Esophagus mucosa (tissue), 1 donor: ENCODE measurements around the gene ANAPC5. TPM values are rescaled to one million over a fixed set of nuclear protein-coding genes. Genes with fewer than 3 reads are reported as not detected.
"Not testable (repeated sequence)": the region's sequence is repeated elsewhere in the genome, so short reads cannot be mapped to it uniquely, and the experiment has no call there.

Source experiments
- ATAC-seq: fragments of 200-7000 bp; cut with Tn5 transposase; one replicate; pipeline ENCODE4 v1.9.1; 2020
- total RNA-seq: library from RNA; stranded (reverse); gene quantifications from one replicate; pipeline ENCODE4 v1.2.4, GENCODE V29; 2023
- donor health status: DM: yes; HTN: yes; CAD: no.

The ANAPC5 gene, protein sequence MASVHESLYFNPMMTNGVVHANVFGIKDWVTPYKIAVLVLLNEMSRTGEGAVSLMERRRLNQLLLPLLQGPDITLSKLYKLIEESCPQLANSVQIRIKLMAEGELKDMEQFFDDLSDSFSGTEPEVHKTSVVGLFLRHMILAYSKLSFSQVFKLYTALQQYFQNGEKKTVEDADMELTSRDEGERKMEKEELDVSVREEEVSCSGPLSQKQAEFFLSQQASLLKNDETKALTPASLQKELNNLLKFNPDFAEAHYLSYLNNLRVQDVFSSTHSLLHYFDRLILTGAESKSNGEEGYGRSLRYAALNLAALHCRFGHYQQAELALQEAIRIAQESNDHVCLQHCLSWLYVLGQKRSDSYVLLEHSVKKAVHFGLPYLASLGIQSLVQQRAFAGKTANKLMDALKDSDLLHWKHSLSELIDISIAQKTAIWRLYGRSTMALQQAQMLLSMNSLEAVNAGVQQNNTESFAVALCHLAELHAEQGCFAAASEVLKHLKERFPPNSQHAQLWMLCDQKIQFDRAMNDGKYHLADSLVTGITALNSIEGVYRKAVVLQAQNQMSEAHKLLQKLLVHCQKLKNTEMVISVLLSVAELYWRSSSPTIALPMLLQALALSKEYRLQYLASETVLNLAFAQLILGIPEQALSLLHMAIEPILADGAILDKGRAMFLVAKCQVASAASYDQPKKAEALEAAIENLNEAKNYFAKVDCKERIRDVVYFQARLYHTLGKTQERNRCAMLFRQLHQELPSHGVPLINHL
- 68.2 TPM for total RNA-seq

DNA sequence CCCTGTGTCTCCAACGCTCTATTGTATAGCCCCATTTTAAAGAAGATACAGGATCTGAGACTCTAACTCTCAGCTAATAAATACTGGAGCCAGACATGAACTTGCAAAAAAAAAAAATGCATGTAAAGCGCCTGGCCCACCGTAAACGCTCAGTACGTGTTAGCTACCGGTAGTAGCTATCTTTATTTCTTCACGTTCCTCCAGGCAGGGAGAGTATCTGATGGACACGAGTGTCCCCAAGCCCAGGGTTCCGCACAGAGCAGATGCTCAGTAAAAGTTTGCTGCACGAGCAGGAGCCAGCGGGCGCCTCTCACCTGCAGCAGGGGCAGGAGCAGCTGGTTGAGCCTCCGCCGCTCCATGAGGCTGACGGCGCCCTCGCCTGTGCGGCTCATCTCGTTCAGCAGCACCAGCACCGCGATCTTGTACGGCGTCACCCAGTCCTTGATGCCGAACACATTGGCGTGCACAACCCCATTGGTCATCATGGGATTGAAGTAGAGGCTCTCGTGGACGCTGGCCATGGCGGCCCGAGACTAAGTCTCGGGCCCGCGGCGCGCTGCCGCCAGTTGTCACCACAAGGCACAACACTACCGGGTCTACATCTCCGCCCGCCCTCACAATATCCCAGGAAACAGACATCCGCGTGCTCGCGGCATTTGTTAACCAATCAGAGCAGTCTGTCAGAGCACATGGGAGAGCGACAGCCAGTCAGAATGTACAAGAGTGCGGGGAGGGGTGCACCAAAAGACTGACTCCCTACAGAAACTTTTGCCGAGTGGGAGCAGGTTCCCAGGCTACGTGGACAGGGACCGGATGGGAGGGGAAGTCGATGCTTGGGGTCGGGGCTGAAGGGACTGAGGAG lies at the start of gene ANAPC5:
ANAPC5 (minus strand) TSS at position 592 of the 862 bp plus-strand sequence; CDS start at position 521, 71 bp downstream.
- ATAC-seq, result peak; percentile 100

GRCh38 chr12:121400332-121401139 lies 48.3 kb upstream of the ANAPC5 start:
- ATAC-seq, result peak; percentile 59

- peak; percentile 99 for ATAC-seq
Observed at GRCh38 chr12:121399391-121400331, 47.5 kb upstream of the ANAPC5 start, which contains the start of gene RNF34. Gene RNF34, plus strand, starts transcription at chr12:121400118. Its CDS starts 95 bp downstream, at chr12:121400213.

DNA sequence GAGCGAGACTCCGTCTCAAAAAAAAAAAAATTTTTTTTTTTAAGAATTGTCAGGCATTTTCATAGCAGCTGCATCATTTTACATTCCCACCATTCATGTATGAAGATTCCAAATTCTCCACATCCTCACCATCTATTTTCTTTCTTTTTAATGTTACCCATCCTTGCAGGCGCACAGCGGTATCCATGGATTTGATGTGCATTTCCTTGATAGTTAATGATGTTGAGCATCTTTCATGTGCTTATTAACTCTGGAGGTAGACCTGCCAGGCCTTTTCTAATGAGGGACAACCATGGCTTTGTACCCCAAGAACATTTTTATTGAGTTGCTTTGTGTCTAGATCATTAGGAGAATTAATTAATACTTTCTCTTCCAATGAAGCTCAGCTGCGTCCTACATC lies 46.1 kb upstream of the ANAPC5 start:
- no peak for ATAC-seq

DNA sequence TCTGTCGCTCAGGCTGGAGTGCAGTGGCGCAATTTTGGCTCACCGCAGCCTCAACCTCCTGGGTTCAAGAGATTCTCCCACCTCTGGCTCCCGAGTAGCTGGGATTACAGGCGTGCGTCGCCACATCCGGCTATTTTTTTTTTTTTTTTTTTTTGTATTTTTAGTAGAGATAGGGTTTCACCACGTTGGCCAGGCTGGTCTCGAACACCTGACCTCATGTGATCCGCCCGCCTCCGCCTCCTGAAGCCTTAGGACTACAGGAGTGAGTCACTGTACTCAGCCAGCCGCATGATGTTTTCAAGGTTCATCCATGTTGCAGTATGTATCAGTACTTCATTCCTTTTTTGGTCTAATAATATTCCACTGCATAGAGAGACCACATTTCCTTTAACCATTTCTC lies 45.3 kb upstream of the ANAPC5 start:
- ATAC-seq, result no peak

- no peak for ATAC-seq
Observed at GRCh38 chr12:121392325-121392716, 40.1 kb upstream of the ANAPC5 start.

DNA sequence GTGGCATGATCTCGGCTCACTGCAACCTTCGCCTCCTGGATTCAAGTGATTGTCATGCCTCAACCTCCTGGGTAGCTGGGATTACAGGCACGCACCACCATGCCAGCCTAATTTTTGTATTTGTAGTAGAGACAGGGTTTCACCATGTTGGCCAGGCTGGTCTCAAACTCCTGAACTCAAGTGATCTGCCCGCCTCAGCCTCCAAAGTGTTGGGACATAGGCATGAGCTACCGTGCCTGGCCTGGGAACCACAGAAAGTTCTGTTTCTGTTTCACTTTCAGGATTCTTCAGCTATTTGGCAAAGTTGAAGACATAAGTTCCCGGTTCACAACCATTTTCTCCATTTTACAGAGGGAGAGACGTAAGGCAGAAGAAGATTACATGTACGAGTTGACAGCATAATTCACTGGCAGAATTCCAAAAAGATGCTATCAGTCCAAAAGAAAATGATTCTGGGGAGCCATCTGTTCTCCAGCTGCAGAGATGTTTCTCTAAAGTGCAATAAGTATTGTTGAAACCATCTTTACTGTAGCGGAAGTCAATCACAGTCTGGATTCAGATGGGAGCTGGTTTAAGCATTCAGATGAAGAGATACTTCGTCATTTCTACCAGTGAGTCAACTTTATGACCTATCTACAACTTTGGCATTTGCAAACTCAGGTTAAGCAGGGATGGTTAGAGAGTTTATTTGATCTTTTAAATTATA lies 39.6 kb upstream of the ANAPC5 start:
- no peak for ATAC-seq

GRCh38 chr12:121390856-121391255 lies 38.6 kb upstream of the ANAPC5 start:
- peak; percentile 81 for ATAC-seq

DNA sequence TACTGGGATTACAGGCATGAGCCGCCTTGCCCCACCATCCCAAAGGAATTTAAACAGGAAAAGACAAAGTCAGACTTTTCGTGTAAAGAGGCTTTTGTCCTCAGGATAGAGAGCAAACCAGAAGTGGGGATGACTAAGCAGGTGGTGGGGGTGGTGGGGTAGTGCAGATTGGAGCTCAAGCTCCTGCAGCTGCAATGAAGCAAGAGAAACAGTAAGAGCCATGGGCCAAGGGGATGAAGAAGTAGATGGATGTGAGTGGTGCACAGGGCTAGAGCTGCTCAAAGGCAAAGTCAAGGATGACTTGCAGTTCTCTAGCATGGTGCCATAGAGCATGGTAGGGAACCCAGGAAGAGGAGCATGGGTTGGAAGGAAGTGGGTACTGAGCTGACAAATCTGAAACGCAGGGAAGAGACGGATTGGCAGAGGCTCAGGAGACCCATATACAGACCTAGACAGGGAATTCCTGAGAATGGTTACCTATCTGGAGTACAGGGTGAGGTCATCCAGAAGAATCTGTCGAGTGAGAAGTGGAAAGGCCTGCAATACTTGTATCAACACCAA lies 36.3 kb upstream of the ANAPC5 start:
- peak; percentile 15 for ATAC-seq

DNA sequence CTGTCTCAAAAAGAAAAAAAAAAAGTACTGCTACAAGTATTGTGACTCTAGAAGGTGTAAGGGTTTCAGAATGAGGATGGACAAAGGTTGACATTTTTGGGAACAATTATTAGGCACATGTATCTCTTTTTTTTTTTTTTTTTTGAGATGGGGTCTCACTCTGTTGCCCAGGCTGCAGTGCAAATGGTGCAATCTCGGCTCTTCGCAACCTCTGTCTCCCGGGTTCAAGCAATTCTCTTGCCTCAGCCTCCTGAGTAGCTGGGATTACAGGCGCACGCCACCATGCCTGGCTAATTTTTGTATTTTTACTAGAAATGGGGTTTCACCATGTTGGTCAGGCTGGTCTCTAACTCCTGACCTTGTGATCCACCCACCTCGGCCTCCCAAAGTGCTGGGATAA lies 32.7 kb upstream of the ANAPC5 start:
- ATAC-seq, result not testable (repeated sequence)

DNA sequence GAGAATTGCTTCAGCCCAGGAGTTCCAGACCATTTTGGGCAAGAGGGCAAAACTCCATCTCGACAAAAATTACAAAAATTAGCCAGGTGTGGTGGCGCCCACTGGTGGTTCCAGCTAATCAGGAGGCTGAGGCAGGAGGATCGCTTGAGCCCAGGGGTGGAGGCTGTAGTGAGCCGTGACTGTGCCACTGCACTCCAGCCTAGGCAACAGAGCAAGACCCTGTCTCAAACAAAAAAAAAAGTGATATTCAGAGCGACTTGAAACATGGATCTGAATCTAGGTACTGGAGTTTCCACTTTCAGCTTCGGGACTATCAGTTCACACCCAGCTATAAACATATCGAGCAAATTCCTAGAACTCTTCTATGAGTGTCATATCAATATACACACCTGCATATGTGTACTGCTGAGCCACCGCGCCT lies 31.4 kb upstream of the ANAPC5 start:
- ATAC-seq, result no peak

GRCh38 chr12:121379945-121380344 lies 27.7 kb upstream of the ANAPC5 start:
- ATAC-seq, result no peak

GRCh38 chr12:121378736-121379135 lies 26.5 kb upstream of the ANAPC5 start:
- ATAC-seq, result no peak

- no peak for ATAC-seq
Observed at GRCh38 chr12:121376754-121377697, 24.8 kb upstream of the ANAPC5 start.

DNA sequence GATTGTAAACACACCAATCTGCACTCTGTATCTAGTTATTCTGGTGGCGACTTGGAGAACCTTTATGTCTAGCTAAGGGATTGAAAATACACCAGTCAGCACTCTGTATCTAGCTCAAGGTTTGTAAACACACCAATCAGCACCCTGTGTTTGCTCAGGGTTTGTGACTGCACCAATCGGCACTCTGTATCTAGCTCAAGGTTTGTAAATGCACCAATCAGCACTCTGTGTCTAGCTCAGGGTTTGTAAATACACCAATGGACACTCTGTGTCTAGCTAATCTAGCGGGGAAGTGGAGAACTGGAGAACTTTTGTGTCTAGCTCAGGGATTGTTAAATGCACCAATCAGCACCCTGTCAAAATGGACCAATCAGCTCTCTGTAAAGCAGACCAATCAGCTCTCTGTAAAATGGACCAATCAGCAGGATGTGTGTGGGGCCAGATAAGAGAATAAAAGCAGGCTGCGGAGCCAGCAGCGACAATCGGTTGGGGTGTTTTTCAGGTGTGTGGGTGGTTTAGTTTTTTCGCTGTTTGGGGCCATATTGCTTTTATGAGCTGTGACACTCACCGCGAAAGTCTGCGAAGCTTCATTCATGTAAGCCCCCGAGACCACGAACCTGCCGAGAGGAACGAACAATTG lies 22.9 kb upstream of the ANAPC5 start:
- ATAC-seq, result not testable (repeated sequence)

DNA sequence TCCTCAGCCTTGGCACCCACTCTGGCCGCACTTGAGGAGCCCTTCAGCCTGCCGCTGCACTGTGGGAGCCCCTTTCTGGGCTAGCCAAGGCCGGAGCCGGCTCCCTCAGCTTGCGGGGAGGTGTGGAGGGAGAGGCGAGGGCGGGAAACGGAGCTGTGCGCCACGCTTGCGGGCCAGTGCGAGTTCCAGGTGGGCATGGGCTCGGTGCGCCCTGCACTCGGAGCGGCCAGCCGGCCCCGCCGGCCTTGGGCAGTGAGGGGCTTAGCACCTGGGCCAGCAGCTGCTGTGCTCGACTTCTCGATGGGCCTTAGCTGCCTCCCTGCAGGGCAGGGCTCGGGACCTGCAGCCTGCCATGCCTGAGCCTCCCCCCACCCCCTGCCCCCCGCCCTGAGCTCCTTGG lies 22.1 kb upstream of the ANAPC5 start:
- not testable (repeated sequence) for ATAC-seq

DNA sequence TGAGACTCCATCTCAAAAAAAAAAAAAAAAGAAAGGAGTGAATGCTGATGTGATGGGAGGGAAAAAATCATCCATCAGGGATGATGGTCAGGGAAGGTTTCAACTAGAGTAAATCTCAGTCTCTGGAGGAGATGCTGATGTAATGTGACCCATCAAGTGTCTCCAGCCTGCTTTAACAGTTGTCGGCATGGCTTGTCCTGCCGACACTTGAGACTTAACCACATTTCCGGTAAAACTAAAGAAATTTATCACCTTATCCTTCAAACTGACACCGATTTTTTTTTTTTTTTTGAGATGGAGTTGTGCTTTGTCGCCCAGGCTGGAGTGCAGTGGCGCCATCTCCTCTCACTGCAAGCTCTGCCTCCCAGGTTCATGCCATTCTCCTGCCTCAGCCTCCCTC lies 21.5 kb upstream of the ANAPC5 start:
- no peak for ATAC-seq

GRCh38 chr12:121371404-121371803 lies 19.2 kb upstream of the ANAPC5 start:
- ATAC-seq, result no peak
